LNCAP (cell line): ENCODE data around the gene EML3.

Source experiments
- TF ChIP-seq, protein P1 (sequence below): fragments of 450-650 bp; IDR thresholded peaks from 2 replicates; pipeline ENCODE4 v1.5.1; 2017; ENCODE audit warnings: mild to moderate bottlenecking

EML3 gene

DNA sequence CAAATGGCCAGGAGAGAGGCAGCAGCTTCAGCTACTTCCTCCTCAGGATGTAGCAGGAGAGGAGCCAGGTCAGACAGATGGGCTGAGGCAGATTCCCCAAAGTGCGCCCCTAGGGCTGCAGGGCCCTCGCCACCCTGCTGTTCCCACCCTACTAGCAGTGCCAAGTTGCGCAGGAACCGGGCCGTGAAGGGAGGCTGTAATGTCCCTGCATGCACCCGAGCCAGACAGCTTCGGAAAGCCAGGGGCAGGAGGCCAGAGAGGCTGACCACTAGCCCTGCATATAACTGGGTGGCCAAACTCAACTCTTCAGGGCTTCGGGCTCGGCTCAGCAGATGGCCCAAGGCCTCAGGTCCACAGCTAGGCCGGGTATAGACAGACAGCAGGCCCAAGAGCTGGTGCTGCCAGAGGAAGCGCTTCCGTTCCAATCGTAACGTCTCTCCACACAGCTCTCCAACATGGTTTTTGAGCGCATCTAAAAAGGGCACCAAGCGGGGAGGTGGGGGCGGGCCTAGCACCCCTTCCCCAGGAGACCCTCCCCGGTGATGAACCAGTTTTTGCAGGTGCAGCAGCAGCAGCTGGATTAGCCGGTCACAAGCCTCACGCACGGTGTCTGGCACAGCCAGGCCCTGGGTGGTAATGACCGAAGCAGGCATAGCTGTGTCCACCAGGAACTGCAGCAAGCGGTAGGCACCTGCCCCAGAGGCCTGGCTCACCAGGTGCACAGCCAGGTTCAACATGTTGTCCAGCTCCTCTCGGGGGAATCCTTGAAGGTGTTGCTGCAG, 35.8 kb upstream of the EML3 start:
- TF ChIP-seq, protein P1, sequence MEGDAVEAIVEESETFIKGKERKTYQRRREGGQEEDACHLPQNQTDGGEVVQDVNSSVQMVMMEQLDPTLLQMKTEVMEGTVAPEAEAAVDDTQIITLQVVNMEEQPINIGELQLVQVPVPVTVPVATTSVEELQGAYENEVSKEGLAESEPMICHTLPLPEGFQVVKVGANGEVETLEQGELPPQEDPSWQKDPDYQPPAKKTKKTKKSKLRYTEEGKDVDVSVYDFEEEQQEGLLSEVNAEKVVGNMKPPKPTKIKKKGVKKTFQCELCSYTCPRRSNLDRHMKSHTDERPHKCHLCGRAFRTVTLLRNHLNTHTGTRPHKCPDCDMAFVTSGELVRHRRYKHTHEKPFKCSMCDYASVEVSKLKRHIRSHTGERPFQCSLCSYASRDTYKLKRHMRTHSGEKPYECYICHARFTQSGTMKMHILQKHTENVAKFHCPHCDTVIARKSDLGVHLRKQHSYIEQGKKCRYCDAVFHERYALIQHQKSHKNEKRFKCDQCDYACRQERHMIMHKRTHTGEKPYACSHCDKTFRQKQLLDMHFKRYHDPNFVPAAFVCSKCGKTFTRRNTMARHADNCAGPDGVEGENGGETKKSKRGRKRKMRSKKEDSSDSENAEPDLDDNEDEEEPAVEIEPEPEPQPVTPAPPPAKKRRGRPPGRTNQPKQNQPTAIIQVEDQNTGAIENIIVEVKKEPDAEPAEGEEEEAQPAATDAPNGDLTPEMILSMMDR: no peak

DNA sequence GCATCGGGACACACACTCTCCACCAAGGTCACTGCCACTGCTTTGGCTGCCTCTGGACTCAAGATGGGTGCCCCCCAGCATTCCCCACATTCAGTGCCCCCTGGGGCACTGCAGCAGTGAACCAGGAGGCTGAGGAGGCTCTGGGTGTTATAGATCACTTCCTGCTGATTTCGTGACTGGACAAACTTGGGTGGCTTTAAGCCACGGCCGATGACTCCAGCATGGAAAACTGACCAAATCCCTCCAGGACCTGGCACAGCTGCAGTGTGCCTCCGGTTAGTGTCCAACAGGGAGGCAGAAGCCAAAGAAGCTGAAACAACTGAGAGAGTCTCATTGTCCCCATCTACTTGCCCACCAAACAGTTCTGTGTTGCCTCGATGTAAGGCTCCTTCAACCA, 35.0 kb upstream of the EML3 start:
- TF ChIP-seq, protein P1: no peak

DNA sequence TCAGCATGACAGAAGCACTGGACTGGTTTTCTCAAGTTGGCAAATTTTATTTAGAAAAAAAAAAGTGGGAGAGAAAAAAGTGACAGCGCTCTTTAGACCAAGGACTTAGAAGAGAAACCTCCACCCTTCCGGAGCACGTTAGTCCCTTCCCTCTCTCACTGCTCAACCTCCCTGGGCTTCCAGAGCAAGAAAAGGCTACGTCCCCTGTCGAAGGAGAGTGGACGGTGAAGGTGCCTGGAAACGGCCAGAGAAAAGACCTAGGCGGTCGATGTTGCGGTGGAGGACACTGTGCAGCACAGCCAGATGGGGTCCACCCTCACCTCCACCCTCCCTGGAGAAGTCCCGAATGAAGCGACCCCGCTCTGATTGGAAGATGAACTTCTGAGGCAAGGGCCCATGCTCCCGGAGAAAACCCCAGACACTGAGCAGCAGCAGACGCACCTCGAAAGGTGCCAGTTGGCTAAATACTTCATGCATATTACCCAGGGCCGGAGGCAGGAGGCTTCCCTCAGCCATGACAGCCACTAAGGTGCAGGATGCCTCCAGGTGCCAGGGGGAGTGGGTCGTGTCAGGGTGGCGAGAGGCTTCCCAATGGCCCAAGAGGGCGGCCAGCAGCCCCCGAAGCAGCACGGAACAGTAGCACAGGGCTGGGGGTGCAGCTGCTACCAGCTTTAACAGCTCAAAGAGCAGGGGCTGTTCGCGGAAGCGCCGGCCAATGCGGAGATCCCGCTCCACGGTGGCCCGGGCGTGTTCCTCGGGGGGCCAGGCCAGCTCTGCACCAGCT, 34.4 kb upstream of the EML3 start:
- TF ChIP-seq, protein P1: no peak

DNA sequence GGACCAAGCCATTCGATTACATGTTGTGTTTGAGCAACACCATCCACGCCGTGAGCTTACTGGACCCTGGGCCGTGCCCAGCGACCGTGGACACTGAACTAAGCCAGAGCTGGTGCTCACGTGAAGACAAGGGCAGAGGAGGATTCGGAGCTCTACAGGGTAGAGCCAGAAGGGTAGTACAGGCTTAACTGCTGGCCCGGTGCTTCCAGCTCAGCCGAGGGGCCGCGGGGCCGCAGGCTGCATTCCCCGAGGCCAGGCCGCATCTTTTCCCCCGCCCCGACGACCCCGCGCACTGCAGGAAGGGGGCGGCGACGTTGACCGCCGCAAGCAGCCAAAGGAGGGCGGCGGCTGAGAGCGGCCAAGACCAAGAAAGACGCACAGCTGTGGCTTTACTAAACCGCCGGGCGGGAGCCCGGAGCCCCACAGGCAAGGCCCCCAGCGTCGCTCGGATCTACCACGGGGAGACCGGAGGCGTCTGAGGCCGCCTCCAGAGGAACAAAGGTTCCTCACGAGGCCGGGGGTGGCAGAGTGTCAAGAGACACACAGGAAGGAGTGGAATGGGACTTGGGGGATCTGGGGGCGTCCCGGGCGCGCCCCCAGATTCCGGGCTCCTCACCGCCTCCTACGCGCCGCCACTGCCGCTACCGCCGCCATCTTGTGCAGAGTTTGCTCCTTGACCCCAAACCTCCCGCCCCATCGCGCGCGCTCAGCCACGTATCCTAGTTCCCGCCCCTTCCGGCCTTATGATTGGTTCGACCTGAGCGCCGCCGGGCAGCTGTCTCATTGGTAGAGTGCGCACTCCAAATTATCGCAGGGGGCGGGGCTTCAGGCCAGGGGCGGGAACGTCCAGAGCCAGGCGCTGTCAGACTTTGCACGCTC, 33.6 kb upstream of the EML3 start, which contains the start of gene GANAB:
Gene GANAB (minus strand): TSS at position 668 of the 879 bp plus-strand sequence. CDS start 14 bp downstream, at position 654.
- TF ChIP-seq, protein P1: no peak

DNA sequence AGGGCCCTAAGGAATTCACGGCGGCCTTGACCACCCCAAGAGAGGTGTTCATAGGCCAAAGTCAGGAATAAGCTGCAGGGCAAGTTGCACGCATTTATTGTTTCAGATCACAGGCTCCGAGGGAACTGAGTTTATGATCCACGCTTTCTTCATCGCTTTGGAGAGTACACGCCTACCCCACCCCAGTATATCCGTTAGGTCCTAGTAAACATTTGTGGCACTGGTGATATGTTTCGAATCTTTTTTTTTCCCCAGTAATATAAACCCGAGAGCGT, 33.0 kb upstream of the EML3 start:
- TF ChIP-seq, protein P1: no peak

DNA sequence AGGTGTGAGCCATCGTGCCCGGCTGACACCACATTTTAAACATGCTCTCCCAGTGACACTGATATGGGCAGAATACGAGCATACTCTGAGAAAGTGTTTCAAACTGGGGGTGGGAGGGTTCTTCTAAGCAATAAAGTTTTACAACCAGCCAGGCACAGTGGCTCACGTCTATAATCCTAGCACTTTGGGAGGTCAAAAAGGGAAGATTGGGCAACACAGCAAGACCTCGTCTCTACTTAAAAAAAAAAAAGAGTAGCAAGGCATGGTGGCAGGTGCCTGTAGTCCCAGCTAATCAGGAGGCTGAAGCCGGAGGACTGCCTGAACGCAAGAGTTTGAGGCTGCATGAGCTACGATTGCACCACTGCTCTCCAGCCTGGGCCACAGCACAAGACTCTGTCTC, 31.6 kb upstream of the EML3 start:
- TF ChIP-seq, protein P1: no peak

DNA sequence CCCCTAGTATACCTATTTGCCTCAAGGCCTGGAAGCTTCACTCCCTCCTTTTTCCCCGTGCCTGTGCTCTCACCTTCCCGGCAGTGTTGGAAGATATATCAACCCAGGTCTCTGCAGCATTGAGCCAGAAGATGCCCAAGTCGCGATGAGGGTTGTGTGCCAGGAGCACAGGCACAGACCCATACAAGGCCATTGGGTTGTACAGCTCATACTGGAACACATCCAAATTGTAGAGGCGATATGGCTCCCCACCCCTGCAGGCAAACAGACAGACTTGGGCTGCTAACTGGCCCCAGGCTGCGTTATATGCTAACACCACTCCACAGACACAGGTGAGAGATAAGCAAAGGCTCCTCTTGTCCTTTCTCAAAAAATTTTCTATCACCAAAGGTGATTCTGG, 19.9 kb upstream of the EML3 start:
- TF ChIP-seq, protein P1: no peak
